Inflammatory macrophage treated with lipopolysaccharide for 1 hour (primary cell): Measurements from ENCODE around the gene CPNE4.
A peak's percentile ranks its signal among the peaks of the same experiment; 100 is the strongest.

ENCODE experiments used
- DNase-seq, 2 donors: peaks; one replicate each; pipeline ENCODE4 v3.0.0-alpha.2; 2020 to 2022

CPNE4 gene

GRCh38 chr3:131669600-131669999 is 365.2 kb downstream of the CPNE4 start:
- DNase-seq, result no peak

GRCh38 chr3:131658771-131659170 is 376.0 kb downstream of the CPNE4 start:
- no peak for DNase-seq

- no peak for DNase-seq
Measured at GRCh38 chr3:131658115-131658514, 376.7 kb downstream of the CPNE4 start.

GRCh38 chr3:131655070-131655690 is 379.6 kb downstream of the CPNE4 start:
- no peak for DNase-seq

- no peak for DNase-seq
Measured at GRCh38 chr3:131645638-131646037, 389.2 kb downstream of the CPNE4 start.

- DNase-seq, result no peak
Measured at GRCh38 chr3:131636266-131636775, 398.5 kb downstream of the CPNE4 start.

- no peak for DNase-seq
Measured at GRCh38 chr3:131630807-131631206, 404.0 kb downstream of the CPNE4 start.

- DNase-seq, result peak; percentile 33 to 34
Measured at GRCh38 chr3:131630097-131630496, 404.7 kb downstream of the CPNE4 start.

- no peak for DNase-seq
Measured at GRCh38 chr3:131623431-131623830, 411.4 kb downstream of the CPNE4 start.

- DNase-seq, result no peak
Measured at GRCh38 chr3:131622726-131623125, 412.1 kb downstream of the CPNE4 start.

- no peak for DNase-seq
Measured at GRCh38 chr3:131620977-131621376, 413.8 kb downstream of the CPNE4 start.

- DNase-seq, result no peak
Measured at GRCh38 chr3:131619821-131620220, 415.0 kb downstream of the CPNE4 start.

- no peak for DNase-seq
Measured at GRCh38 chr3:131616719-131617118, 418.1 kb downstream of the CPNE4 start.

- no peak for DNase-seq
Measured at GRCh38 chr3:131612745-131613144, 422.1 kb downstream of the CPNE4 start.

- DNase-seq, result no peak
Measured at GRCh38 chr3:131610174-131610573, 424.6 kb downstream of the CPNE4 start.

- no peak for DNase-seq
Measured at GRCh38 chr3:131608741-131609140, 426.1 kb downstream of the CPNE4 start.

- no peak for DNase-seq
Measured at GRCh38 chr3:131608296-131608695, 426.5 kb downstream of the CPNE4 start.

- no peak for DNase-seq
Measured at GRCh38 chr3:131605916-131606315, 428.9 kb downstream of the CPNE4 start.

GRCh38 chr3:131602011-131602779 is 432.6 kb downstream of the CPNE4 start:
- DNase-seq, result no peak

- no peak for DNase-seq
Measured at GRCh38 chr3:131597816-131598215, 437.0 kb downstream of the CPNE4 start.

- no peak for DNase-seq
Measured at GRCh38 chr3:131596884-131597283, 437.9 kb downstream of the CPNE4 start.

GRCh38 chr3:131591394-131592014 is 443.3 kb downstream of the CPNE4 start:
- no peak for DNase-seq

- no peak for DNase-seq
Measured at GRCh38 chr3:131586277-131586676, 448.5 kb downstream of the CPNE4 start.

GRCh38 chr3:131582438-131582837 is 452.4 kb downstream of the CPNE4 start:
- no peak for DNase-seq
